ENCODE data around the gene SERPINE2.
"Not testable (repeated sequence)": the region's sequence is repeated elsewhere in the genome, so short reads cannot be mapped to it uniquely, and the experiment has no call there.

Gene SERPINE2

DNA sequence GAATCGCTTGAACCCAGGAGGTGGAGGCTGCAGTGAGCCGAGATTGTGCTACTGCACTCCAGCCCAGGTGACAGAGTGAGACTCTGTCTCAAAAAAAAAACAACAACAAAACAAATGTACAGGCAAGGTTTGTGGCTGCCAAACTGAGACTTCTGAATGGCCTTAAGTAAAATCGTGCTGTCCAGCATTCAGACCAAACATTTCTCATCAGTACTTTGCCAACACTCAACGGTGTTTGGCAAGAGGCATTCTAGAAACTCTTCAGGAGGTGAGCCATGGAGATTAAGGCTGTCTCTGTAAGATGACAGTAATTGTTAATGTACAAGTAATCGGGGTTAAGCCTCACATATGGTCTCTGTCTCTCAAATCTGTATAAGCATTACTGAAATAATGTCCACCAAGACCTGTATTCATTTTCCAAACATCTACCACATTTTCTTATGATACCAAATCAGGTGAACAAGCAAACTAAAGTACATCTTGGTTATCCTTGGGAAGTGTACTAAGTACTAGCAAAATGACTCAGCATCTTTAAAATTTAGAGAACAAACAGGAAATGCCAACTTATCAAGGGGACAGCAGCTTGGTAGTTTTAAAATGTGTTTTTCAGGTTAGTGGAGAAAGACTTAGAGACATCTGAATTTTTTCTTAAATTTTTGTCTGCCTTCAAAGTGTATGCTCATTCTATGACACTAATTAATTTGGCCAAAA lies 29.3 kb downstream of the SERPINE2 start:
- no peak for DNase-seq

DNA sequence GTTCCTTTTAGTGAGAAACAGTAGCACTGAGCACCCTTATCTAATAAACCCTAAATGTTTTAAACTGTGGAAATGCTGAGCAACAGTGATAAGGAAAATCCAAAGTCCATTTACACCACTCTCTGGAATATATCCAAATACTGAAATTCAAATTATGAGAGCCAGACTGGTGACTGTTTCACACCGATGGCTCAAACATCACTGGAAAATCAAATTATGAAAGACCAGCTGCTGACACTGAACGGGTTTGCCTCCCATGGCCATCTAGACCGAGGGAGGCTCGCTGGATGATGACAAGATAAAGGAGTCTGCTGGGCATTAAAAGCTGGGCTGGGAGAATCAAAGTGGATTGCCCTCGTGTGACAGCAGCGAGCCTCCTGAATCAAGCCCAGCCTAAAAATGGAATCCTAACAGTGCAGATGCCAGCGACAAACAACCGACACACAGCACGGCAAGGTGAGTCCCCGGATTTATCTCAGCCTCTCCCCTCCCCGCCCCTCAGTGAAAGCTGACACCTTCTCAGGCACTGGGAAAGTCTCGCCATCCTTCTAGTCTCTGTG lies 30.3 kb downstream of the SERPINE2 start:
- no peak for DNase-seq

DNA sequence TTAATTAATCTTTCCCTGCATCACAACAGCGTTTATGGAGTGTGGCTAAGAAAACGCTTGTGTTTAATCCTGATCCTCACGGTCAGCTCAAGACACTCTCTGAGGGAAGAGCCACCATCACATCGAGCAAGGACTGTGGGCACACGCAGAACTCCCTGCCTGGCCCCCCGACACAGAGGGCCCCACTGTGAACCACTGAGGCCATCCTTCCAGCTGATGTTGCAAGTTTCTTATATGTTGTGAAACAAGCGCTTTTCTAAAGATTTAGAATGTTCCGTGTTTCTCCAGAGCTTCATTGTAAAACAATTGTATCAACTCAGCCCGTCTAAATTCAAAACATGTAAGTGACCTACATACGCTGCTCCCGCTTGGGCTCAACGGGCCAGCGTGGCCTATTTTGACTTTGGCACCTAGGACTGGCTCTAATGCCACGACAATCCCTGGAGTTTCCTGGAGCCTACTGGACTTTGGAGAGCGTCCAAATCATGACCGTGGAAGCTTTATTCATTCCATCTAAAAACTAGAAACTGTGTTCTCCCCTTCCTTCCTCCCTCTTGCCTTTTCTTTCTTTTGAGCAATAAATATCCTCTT lies 34.9 kb downstream of the SERPINE2 start:
- DNase-seq = no peak

DNA sequence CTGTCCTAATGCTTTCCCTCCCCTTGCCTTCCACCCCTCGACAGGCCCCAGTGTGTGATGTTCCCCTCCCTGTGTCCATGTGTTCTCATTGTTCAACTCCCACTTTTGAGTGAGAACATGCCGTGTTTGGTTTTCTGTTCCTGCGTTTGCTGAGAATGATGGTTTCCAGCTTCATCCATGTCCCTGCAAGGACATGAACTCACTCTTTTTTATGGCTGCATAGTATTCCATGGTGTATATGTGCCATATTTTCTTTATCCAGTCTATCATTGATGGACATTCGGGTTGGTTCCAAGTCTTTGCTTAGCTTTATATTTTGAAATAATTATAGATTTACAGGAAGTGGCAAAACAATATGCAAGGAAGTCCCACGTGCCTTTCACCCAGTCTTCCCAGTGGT lies 38.4 kb downstream of the SERPINE2 start:
- not testable (repeated sequence) for DNase-seq

DNA sequence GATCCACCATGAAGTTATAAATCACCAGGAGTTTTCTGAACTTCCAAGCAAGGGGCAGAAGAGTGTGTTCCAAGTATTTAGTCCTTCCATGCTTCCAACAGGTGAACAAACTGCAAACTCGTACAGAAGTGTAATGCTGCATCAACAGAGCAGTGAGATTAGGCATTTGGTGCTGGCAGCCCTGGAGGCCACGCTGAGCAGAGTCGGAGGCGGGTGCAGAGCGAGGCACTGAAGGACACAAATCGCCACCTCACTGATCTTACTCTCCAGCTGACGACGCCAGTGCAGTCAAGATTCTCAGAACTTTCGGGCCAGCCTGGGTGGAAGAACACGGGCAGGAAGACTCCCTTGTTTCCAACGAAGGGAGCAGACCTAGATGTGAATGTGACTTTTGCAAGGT lies 39.2 kb downstream of the SERPINE2 start:
- no peak for DNase-seq

DNA sequence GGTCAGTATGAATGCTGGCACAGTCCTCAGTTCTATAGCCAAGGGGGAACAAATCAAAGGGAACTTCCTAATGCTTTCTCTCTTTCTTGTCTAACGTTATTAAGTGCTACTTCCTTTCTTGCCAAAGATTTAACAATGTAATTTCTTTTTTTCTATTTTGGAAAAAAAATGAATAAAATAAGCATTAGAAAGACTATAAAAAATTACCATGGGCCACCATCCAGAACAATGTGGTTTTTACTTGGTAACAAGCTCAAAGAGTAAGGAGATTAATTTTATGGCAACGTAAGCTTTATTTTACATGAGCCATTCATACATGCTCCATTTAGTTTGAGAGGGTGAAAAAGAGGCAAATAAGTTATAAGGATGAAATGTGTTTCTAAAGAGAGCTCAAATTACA lies 40.1 kb downstream of the SERPINE2 start:
- DNase-seq = no peak

DNA sequence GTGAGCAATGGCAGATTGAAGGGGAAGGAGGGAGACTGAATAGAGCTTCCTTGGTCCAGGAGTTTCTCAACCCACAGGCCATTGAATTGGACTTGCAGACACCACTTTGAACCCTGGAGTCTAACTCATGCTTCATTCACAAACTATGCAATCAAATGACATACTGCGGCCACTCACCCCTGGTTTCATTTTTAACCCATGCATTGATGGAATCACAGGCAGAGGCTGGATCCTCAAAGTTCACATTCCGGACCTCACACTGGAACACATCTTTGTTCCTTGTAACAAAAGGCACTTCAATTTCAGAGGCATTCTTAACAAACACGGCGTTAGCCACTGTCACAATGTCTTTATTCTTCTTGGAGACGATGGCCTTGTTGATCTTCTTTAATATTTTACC lies 41.1 kb downstream of the SERPINE2 start:
- no peak for DNase-seq

DNA sequence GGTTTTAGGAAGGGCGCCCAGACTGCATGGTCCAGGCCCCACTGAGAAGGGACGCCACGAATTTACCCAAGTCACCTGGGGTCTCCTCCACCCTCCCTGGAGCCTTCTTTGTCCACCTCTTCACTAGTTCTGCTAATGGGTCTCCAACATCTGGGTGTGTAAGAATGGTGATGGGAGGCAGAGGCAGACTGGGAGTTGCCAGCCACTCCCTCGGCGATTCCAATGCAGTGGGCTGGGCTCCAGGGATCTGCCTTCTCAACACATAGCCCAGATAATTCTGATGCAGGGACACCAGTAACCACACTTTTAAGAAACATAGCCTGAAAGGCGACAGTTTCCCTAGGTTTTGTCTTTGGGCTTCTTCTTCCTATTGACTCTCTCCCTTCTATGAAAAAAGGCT lies 42.7 kb downstream of the SERPINE2 start:
- no peak for DNase-seq

DNA sequence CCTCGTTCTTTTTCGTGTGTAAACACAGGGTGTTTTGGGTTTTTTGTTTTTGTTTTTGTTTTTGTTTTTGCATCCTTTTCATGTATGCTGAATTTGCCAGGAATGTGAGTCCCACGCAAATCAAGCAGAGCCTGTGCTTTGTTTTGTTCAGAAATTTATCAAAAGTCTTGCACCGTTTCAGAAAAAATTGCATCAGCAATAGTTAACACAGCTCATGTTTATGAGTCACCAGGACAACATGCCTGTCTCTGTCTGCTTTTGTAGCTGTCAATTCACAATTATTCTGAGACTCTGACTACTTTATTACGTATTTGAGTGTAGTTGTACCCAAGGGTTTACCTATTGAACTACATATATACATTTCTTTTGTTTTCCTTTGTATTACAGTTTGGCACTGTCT lies 43.5 kb downstream of the SERPINE2 start:
- no peak for DNase-seq

DNA sequence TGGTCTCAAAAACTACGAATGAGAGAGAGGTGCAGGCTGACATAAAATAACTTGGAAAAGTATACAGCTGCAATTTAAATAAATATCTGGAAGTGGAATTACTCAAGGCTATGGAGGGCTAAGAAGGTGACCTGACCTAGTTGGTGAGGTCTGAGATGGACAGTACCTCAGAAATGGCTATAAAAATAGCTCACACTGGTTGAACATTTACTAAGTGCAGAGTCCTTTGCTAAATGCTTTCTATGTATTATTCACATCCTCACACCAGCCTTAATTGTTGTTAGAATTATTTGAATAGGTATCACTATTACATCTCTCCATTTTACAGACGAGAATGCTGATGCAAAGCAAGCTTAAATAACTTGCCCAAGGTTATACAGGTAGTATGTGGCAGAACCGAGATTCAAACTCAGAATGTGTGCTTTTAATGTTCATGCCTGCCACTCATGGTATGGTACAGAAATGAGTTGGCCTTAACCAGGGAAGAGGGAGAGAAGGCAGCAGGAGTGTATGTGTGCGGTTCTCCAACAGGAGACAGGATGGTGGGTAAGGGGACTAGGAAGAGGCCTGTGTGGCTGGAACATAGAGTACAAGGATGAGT lies 44.4 kb downstream of the SERPINE2 start:
- DNase-seq = no peak

DNA sequence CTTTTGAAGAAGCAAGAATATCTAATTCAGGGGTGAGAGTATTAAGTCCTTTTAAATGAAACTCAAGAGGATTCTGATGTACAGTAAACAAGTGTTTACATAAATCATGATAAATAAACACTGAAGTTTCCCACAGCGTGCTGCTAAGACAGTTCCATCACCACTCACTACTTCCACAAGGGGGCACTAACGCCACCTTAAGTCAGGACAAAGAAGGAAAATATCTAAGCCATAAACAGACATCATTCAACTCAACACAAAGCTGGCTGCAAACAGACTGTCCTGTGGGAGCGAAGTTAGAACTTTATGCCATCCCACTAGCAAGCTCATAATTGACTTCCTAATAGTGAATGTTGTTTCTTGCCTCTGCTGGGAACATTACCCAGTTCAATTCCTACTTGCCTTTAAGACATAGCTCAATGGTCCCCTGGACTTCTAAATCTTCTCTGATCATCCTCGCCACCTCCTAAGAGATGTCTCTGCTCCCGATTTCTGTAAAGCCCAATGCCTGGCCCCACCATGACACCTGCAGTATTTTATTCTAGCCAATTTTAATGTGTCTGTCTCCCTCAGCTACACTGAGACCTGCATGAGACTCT lies 45.4 kb downstream of the SERPINE2 start:
- peak; percentile 79 for DNase-seq

DNA sequence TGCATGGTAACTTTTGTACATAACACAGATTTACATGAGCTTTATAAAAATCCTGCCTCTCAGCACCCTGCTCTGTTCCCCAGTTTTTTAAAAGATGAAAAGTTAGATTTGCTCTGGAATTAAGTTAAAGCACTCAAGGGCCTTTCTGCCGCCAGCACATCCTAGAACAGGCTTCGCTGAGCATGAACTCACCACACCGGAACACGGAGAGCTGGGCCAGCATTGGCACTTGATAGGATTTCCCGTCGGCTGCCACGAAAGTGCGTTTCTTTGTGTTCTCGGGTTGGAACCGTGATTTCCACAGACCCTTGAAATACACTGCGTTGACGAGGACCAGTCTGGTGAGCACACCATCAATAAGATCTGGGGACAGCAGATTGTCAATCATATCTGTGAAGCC lies 47.5 kb downstream of the SERPINE2 start:
- no peak for DNase-seq

DNA sequence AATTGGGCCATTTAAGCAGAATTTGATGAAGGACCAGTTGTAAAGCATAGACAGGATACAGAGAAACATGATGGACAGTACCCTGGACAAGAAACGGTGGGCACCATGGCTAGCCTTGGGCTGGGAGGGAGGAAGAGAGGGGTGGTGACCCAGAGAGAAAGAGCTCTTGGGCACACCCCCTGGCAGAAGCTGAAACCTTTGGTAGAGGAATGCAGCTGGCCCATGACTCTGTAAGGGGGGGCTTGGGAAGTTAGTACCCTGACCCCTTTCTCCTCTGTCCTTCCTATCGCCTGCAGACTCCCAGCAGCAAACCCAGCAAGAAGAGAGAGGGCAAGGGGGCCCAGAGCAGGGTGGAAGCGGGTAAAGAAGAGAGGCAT lies 49.2 kb downstream of the SERPINE2 start:
- no peak for DNase-seq

DNA sequence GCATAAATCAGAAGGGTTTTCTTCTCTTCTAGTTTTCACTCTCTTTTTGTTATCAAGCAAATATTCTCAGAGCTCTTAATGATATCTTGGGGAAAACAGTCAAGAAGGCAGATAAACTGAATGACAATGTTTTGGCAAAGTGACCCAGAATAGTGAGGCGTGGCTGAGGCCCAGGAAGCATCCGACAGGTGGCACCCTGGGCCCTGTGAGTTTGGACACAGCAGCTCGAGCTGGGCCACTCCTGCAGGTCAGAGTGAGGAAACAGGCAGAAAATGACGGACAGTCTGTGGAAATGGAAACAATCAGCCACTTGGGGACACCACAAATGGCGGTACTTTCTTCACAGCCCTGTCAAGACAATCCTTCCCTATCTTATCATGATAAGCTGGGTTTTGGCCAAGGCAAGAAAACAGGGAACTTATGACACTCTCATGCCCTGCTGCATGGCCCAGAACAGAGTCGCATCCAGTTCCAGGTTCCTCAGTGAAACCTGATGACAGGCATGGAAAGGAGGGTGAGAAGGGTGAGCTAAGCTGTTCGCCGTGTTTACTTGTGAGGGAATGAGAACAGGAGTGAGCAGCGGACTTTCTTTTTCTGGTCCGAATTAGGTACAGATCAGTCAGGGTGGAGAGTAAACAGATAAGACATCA lies 49.8 kb downstream of the SERPINE2 start:
- no peak for DNase-seq

DNA sequence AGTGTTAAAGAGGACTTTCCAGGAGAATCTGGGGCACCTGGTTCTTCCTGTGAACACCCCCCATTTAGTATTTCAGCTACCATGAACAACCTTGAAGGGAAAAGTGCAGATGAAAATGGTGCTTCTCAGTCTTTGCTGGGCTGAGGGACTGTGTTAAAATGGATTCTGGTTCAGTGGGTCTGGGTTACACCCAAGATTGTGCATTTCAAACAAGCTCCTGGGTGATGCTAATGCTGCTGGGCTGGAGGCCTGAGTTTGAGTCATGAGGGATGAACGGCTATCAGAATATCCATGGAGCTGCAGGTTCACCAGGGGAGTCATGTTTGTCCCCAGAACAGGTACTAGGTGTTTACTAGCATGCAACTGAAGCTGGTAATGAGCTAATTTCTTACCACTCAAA lies 57.8 kb downstream of the SERPINE2 start:
- no peak for DNase-seq

DNA sequence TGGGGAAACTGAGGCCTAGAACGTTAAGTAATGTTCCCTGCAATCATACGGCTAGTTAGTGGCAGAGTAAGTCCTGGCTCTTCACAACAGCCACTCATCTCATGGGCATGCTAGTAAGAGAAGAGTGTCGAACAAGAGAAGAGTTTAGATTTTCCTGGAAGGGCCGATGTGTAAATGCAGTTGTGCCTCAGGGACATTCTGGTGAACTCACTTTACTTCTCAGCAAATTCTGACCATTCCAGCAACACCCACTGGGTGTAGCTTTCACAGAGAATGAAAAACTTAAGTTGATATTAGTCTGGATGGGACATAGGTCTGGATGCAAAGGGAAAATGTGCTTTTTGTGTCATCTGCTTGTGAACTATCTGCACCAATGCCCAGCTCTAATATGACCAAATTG lies 58.3 kb downstream of the SERPINE2 start:
- no peak for DNase-seq

DNA sequence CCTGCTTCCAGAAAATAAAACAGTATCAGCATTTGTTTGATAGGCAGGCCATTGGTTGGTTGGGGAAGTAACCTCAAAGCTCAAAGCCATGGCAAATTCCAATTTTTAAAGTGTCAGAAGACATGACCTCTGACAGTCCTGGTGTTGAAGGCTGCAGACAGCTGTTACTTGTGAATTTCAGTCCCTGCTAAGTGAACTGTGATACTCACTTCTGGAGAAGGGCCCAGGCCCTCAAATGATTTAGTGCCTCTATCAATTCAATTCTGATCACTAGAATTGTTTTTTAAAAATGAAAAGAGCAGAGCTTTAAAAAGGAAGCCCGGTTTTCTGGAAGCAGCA lies 58.7 kb downstream of the SERPINE2 start:
- no peak for DNase-seq

DNA sequence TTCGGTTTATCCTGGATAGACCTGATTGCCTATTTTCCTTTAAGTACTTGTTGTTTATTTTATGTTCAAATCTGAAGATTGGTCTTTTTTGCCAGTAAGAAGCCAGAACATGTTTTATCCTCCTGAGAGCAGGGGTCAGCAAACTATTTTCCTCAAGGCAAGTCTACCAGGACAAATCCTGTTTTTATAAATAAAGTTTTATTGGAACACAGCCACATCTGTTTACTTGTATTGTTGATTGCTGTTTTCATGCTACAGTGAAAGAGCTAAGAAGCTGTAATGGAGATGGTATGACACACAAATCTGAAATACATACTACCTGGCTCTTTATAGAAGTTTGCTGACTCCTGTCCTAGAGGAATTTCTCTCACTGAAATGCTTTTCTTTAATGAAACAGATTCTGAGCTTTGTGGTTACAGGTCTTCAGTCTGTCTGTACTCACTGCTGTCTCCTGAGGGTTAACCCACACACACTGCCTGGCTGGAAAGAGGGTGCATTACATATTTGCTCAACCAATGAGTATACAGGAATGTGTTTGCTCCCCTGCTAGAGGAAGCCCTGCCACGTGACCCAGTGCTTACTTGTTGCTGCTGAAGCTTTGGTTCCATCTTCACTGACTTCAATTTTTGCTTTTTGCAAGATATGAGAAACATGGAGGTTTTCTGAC lies 59.2 kb downstream of the SERPINE2 start:
- DNase-seq = no peak

DNA sequence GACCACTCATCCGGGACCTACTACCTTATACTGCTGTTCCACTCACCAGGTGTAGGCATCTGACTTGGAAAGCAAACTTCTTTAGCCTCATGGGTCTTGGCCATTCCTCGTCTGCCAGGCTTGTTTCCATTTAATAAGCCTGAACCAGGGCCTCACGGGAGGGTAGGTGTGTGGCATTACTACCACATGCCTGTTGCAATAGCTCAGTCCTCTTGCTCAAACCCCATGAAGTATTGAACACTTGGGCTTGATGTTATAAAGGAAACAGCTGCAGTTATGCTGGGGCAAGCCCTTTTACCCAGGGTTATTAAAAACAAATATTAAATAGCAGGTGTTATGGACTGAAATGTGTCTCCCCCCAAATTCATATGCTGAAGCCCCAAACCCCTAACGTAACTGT lies 60.6 kb downstream of the SERPINE2 start:
- DNase-seq = no peak

DNA sequence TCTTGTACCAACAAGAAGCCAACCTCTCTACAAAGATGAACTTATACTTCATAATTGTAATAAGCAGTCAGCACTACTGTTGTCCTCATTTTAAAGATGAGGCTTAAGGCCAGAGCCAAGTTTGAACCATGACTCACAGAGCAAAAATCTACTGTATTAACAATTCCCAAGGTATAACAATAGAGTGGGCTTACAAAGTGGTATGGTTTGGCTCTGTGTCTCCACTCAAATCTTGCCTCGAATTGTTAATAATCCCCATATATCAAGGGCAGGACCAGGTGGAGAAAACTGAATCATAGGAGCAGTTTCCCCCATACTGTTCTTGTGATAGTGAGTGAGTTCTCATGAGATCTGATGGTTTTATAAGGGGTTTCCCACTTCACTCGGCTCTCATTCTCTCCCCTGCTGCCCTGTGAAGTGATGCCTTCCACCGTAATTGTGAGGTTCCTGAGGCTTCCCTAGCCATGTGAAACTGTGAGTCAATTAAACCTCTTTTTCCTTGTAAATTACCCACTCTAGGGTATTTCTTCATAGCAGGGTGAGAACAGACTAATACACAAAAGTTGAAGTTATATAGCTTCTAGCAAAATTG lies 62.4 kb downstream of the SERPINE2 start:
- no peak for DNase-seq

DNA sequence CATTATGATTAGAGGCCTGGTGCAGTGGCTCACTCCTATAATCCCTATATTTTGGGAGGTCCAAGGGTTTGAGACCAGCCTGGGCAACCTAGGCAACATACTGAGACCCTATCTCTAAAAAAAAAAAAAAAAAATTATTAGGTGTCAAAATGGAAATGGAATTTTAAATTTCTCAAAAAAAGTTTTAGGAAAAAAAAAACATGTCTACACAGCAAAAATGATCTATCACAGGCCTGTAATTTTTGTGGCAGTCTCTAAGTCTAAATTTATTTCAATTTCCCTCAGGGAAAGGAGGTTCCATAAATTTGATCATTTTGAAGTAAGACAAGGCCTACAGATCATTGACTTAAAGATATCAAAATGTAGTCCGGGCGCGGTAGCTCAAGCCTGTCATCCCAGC lies 65.5 kb downstream of the SERPINE2 start:
- no peak for DNase-seq

DNA sequence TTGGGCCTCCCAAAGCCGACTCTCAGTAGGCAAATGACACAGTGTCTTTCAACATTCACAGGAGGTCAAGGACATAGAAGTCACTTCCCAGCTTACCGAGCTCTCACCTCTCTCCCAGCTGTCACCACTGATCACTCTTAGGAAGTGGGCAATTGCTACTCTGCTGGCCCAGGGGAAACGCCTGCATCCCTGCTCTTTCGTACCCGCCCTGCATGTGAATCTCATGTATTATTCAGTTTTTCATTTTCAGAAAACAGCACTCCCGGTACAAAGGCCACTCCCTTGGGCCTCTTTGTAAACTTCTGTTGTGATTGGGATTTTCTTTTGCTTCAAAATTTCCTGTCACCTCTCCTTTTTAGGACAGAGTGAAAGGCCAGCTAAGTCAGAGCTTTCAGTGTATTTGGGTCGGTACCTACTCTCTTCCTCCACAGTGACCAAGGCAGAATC lies 66.4 kb downstream of the SERPINE2 start:
- no peak for DNase-seq

DNA sequence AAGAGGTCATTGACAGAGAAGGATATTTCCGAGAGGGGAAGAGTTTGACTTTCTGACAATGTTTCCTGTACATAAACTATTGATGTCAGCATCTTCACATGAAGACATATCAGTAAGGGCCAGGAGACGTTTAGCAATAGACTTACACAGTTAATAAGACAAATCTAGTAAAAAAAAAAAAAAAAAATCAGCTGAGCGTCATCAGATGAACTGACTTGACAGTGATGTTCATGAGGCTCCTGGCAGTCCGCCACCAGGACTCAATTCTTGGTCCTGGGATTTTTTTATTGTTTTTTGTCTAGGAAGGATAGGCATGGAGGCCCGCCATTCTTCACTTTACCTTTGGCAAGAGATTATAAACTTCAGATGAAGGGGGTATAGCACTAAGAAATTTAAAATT lies 67.4 kb downstream of the SERPINE2 start:
- DNase-seq = no peak

All from NCI-H1694 (cell line).